Stimulated activated CD4-positive, alpha-beta T cell treated with anti-CD3 and anti-CD28 coated beads, Interleukin-4, amount 100 ng/mL, for 48 hours (primary cell): ENCODE measurements around the gene COL1A1.

Experiments used
- DNase-seq, 2 donors: peaks; one replicate each; pipeline ENCODE4 v3.0.0-alpha.2; 2020; ENCODE audit warnings: low read depth in 2 of 2

Gene COL1A1

DNA sequence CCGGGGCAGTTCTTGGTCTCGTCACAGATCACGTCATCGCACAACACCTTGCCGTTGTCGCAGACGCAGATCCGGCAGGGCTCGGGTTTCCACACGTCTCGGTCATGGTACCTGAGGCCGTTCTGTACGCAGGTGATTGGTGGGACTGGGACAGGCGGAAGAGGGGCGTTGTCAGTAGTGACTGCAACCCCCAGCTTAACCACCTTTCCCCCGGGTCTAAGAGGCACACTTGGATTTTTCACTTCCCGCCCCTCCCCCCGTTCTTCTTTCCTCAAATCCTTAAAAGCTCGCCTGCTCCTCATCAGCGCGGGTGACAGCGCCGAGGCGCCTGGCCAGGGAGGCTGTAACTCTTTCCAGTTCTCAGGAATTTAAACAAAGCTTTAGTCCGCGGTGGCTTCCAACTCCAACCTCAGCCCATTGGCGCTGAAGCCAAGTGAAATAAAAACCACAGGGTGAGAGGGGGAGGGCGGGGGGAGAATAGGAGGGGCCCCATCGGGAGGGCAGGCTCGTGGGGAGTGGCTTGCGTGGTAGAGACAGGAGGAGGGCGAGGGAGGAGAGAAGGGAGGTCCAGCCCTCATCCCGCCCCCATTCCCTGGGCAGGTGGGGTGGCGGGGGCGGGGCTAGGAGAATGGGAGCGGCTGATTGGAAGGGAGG is 1.5 kb downstream of the COL1A1 start:
- peak; percentile 49 to 68 for DNase-seq

DNA sequence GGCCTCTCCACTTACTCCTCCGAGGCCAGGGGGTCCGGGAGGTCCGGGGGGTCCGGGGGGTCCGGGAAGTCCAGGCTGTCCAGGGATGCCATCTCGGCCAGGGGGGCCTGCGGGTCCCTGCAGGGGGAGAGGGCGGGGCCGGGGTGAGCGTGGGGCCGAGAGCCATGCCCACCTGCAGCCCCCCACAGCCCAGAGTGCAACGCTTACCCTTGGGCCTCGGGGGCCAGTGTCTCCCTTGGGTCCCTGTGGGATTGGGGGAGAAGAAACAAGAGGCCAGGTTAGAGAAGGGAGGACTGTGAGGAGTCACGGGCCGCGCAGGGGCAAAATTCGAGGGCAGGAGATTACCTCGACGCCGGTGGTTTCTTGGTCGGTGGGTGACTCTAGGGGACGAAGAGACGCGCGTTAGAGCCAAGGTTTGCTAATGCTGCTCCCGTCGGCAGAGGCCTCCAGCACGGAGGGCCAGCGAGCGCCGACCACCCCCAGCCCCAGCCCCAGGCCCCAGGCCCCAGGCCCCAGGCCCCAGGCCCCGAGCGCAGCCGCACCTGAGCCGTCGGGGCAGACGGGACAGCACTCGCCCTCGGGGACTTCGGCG is 2.1 kb downstream of the COL1A1 start:
- no peak for DNase-seq

DNA sequence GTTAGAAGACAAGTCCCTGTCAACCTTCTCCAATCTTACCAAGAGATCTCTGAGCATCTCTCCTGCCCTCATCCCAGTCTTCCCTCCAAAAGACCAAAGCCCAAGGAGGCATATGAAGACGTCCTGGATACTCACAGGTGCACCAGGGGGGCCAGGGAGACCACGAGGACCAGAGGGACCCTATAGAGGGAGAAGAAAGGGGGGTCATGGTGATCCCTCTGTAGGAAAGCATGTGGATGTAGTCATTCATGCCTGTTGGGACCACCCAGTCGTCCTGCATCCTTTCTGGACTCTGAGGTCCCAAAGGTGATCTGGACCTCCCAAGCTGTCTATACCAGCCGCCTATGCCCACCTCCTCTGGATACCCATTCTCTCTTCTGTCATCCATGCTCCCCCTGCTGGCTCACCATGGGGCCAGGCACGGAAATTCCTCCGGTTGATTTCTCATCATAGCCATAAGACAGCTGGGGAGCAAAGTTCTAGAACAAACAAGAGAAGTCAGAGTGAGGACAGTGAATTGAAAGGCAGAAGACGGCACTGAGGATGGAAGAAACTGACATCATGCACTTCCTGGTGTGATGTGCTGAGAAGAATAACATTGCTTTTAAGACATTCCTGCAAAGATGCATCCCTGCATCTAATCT is 3.3 kb downstream of the COL1A1 start:
- DNase-seq, result peak; percentile 50 to 58

DNA sequence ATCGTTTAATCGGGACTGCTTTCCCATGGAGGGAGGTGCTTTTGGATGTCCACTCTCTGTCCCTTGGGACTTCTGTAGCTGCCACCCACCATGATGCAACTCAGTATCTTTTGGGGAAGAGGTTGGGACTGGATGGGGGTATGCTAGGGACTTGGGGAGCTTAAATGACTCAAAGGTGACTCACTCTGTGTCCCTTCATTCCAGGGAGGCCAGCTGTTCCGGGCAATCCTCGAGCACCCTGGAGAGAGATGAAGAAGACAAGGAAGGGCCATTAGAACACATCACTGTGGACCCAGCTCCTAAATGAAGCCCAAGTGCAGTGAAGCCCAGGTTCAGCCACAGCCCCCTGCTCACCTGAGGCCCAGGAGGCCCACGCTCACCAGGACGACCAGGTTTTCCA is 4.6 kb downstream of the COL1A1 start:
- no peak for DNase-seq

DNA sequence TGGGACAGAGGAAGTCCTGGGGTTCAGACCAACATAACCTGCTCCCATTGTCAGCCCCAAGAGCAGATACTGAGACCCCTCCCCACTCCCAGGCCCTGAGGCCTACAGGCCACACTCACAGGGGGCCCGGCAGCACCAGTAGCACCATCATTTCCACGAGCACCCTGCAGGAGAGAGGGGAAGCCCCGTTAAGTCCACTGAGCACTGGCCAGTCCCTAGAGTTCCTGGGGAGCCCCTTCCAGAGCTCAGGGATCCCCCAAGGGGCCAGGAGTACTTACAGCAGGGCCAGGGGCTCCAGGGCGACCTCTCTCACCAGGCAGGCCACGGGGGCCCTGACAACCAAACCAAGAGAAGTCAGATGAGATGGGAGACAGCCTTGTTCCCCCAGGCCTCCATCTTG is 5.4 kb downstream of the COL1A1 start:
- no peak for DNase-seq

DNA sequence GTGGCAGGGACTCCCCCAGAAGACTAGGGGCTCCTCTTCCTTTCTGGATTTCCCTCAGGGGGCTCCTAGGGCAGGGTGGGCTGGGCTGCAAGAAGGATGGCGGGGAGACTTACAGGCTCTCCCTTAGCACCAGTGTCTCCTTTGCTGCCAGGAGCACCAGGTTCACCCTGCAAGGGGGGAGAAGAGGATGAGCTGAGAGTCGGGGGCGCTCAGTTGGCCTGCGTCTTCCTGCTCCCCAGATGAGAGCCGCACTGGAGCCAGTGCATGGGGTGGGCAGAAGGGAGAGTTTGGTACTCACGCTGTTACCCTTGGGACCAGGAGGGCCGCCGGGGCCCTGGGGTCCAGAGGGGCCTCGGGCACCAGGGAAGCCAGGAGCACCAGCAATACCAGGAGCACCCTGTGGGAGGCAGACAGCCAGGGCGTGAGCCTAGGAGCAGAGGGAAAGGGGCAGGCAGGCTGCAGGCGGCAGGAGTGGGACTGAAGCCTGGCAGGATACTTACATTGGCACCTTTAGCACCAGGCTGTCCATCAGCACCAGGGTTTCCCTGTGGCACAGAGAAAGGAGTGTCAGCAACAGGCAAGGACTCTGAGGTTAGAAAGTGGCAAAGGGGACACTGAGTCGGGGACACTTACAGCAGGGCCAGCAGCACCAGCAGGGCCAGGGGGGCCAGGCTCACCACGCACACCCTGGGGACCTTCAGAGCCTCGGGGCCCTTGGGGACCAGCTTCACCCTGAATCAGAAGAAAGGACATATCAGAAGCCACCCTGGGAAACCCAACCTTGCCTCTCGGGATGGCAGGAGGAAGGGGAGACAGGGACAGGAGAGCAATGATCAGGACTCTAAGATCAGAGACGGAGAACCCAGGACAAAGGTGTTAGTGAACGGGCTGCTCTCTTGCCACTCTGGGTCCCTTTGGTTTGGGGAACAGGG is 6.2 kb downstream of the COL1A1 start:
- no peak for DNase-seq

DNA sequence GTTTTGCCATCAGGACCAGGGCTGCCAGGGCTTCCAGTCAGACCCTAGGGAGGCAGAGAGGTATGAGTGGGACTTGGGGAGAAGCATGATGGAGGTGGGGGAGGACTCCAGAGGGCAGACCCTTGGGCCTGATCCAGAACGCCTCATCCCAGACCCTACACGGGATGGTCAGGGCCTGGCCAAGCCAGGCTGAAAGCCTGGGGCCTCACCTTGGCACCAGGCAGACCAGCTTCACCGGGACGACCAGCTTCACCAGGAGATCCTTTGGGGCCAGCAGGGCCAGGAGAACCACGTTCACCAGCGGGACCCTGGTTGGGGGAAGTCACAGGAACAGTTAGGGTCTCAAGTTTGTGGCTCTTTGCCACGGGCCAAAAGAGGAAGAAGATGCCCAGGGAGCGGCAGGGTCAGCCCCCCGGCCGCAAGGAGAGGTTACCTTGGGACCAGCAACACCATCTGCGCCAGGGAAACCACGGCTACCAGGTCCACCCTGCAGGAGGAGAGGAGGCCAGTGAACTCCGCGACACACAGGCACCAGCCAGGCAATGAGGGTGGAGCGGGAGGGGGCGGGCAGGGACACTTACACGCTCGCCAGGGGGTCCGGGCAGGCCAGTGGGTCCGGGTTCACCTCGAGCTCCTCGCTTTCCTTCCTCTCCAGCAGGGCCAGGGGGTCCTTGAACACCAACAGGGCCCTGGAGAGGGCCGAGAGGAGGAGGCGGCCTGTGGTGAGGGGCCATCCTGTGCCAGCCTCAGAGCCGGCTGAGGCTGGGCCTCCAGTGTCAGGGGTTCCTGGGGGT is 7.1 kb downstream of the COL1A1 start:
- DNase-seq, result no peak

DNA sequence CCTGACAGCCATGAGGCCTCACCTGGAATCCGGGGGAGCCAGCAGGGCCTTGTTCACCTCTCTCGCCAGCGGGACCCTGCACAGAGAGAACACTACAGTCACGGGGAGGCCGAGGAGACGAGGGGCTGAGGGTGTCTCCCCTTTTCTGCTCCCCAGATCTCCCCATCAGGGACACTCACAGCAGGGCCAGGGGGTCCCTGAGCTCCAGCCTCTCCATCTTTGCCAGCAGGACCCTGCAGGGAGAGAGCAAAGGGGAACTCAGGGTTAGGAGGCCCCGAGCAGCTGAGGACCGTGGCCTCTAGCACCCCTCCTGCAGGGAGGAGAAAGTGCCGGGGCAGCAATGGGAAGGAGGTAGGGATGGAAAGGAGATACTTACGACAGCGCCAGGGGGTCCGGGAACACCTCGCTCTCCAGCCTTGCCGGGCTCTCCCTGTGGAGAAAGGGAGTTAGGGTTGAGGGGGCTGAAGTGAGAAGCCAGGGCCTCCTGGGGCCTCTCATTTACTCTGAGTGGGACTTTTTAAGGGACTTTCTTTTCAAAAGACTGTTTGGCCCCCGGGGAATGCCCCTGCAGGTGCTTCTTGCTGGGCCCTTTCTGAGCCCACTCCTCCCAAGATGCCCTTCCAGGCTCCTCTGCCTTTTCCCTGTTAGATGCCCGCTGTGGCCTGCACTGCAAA is 8.7 kb downstream of the COL1A1 start:
- DNase-seq, result no peak

DNA sequence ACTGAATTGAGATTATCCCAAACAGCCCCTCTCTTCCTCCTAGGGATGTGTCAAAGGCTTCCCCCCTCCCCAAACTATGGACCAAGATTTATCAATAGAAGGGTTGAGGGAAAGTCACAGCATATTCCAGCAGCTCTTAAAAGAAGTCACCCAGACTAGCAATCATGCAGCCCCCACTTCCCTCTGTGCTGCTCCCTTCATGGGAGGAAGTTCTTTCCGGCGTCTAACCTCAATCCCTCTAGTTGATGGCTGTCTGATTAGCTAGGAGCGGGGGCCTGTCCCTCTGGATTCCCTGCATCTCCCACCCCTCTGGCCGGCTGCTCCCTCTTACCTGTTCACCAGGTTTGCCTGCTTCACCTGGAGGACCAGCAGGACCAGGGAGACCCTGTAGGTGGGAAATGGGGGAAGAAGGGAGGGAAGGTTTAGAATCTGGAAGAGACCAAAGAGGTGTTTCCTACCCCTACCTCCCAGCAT is 9.2 kb downstream of the COL1A1 start:
- DNase-seq, result no peak

DNA sequence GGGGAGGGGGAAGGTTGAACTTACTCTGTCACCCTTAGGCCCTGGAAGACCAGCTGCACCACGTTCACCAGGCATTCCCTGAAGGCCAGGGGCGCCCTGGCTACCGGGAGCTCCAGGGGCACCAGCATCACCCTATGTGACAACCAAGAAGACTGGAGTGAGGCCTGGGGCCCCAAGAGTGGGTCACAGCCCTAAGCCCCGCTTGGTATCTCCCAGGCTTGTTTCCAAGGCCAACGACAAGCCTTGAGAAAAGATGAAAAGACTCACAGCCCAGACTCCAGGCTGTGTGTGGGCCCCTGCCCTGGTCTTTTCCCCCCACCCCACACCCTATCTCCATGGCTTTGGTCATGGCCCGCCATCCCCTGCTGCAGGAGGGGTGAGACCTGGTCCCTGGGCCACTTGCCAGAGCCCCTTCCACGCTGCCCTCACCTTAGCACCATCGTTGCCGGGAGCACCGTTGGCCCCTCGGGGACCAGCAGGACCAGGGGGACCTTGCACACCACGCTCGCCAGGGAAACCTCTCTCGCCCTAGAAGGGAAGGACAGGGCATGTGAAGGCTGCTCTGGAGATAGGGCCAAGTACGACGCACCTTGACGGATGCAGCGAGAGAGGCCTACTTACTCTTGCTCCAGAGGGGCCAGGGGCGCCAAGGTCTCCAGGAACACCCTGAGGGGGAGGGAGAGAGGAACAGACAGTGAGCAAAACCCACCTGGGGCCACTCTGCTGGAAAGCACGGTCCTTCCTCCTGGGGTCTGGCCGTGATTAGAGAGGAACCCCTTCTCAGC is 9.9 kb downstream of the COL1A1 start:
- no peak for DNase-seq

DNA sequence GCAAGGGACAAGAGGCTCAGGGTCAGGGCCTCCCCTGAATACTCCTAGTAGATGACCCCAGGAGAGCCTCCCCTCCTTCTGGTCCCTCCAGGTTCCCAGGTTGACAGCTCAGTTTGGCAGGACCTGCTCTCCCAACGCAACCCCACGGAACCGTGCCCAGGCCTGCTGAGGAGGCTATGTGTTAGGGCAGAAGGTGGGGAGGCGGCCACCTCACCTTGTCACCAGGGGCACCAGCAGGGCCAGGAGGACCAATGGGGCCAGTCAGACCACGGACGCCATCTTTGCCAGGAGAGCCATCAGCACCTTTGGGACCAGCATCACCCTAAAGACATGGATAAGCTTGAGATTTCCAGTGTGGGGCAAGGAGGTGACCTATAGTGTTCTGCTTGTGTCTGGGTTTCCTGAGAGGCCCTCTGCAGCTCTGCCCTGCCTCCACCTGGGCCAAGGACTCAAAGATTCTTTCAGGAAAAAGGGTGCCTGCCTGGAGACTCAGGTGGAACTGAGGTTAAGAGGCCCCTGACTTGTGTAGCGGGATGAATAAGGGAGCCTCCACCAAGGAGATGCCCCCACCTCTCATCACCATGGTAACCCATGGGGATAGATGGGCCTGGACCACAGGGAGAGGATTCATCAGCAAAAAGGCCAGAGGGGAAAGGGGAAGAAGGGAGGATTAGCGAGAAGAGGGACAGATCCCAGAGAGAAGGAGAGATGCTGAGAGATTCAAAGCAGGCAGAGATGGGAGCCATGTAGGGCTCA is 10.7 kb downstream of the COL1A1 start:
- DNase-seq, result no peak

DNA sequence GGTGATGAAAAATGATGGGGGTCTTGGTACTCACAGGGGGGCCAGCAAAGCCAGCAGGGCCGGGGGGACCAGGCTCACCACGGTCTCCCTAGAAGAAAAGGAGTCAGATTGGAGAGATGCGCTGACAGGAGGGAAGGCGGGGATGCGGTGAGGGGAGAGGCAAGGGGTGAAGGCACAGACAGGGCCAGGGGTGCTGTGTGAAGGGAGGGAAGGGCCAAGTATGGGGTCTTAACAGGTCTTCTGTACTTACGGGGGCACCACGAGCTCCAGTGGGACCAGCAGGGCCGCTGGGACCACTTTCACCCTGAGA is 11.2 kb downstream of the COL1A1 start:
- DNase-seq, result no peak

DNA sequence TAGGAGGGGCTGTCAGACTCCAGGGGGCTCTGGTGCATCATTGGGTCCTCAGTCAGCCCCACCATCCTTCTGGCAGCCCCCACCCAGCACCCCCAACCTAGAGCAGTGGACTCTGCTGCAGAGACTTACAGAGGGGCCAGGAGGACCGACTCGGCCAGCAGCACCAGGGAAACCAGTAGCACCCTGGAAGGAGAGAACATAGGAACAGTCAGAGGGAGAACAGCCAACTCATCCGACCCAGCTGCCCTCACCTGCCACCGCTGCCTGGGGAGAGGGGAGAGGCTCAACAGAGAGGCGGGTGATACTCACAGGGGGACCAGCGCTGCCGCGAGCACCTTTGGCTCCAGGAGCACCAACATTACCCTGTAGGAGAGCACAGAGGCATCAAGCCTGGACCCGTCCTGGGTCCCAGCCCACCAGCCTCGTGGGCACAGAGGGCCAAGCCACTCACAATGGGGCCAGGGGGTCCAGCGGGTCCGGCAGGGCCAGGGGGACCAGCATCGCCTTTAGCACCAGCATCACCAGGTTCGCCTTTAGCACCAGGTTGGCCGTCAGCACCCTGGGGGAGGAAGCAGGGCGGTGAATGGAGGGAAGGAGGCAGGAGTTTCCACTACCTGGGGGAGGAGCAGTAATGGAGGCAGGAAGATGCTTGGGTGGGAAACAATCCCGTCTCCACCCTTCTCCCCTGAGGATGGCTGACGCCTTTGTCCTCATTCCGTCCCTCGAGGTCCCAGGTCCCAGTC is 11.7 kb downstream of the COL1A1 start:
- no peak for DNase-seq

DNA sequence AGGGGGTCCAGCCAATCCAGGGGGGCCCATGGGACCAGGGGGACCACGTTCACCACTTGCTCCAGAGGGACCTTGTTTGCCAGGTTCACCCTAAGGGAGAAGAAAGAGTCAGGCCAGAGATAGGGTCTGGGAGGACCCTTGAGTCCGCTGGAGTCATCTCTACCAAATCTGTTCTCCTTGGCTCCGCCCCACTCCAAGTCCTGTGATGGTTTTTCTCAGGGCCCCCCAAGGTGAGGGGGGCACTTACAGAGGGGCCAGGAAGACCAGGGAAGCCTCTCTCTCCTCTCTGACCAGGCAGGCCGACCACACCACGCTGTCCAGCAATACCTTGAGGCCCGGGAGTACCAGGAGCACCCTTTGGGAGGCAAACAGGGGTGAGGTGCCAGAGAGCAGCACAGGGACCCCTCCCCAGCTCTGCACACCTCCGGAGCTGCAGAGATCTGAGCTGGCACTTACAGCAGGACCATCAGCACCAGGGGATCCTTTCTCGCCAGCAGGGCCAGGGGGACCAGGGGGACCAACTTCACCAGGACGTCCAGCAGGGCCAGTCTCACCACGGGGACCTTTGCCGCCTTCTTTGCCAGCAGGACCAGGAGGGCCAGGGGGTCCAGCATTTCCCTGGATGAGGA is 12.4 kb downstream of the COL1A1 start:
- DNase-seq, result no peak

DNA sequence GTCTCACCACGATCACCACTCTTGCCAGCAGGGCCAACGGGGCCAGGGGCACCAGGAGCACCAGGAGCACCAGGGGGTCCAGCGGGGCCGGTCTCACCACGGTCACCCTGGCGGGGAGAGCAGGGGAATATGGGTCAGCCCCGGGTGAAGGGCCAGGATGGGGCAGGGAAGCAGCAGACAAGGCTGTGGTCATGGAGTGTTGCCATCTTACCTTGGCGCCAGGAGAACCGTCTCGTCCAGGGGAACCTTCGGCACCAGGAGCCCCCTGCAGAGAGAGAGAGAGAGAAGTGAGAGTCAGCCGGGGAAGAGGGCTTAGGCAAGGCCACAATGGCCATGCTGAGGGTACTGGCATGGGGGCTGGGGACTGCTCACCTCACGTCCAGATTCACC is 12.9 kb downstream of the COL1A1 start:
- DNase-seq, result no peak

DNA sequence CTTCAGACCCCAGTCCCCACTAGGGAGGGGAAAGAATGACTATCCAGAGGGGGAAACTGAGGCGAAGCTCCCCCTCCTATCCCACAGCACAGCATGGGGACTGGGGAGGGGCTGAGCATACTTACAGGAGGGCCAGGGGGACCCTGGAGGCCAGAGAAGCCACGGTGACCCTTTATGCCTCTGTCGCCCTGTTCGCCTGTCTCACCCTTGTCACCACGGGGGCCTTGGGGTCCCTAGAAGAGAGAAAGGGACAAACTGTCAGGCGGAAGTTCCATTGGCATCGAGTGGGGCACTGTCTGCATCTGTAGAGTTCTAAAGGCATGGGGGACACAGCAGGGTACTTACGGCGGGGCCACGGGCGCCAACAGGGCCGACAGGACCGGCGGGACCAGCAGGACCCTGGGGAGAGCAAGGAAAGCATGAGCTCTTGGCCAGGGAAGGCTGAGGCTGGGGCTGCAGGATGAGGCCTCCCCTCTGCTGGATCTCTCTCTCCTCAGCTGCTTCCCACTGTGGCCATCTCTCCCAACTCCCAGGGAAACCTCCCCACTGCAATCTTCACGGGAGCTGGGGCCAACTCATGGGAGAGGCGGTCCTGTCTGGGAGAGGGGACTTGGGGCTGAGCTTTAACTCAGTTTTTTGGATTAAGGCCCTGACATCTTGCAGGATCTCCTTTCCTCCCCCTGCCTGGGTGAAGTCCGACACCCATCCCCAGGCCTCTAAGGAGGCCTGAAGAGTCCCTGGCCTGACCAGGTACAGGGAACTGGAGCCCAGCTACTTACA is 13.5 kb downstream of the COL1A1 start:
- DNase-seq, result no peak

DNA sequence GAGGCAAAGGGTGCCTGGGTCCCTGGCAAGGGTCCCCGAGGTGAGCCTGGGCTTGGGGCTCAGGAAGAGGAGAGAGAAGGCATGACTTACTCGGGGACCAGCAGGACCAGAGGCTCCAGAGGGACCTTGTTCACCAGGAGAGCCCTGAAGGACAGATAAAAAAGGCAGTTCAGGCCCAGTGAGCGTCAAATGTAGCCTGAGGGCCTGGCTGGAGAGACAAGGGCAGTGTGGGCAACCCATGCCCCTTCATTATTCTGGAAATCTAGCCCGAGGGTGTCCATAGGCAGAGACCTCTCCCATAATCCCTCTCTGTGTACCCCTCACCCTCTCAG is 14.1 kb downstream of the COL1A1 start:
- no peak for DNase-seq
